ENCODE data around the gene URB1. TPM values are rescaled to one million over a fixed set of nuclear protein-coding genes. Genes with fewer than 3 reads are reported as not detected.

The URB1 gene
- total RNA-seq, 3 donors from 2014 or later, result 46.2 to 54.5 (median 53.7) TPM

DNA sequence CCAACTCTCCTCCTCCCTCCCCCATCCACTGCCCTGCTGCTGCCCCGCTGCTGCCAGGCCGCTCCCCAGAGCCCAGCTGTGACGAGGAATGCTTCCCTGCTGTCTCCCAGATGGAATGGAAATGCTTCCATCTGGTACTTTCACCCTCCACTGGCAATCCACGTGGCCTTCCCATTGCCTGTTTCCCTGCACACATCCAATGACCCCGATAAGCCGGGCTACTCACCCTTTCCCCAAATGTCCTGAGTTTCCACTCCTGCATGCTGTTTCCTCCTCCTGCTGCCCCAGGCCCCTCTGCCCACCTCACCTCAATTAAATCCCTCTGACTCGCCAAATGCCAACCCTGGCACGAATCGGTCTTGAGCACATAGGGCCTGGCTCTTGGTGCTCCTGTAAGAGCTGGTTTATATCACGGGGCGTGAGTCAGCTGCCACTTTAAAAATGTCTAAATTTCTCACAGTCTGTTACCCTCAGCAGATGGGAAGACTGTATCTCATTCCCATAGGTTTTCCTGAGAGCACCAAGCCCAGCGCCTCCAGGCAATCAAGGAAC is 57.8 kb downstream of the URB1 start:
- H3K27me3 Mint-ChIP-seq (ENCODE audit: low read depth), result no peaks in the 10 kb centered on the region
- peaks cover 78% of the 10 kb centered on the region for H3K36me3 Mint-ChIP-seq (ENCODE audit: insufficient read depth)
- H3K4me1 Mint-ChIP-seq (ENCODE audit: low read depth), result no peaks in the 10 kb centered on the region
- ATAC-seq (no peak), DNase-seq (no peak)
- no peaks in the 10 kb centered on the region for H3K9me3 Mint-ChIP-seq
- H3K4me3 Mint-ChIP-seq, result no peak overlapping the region

DNA sequence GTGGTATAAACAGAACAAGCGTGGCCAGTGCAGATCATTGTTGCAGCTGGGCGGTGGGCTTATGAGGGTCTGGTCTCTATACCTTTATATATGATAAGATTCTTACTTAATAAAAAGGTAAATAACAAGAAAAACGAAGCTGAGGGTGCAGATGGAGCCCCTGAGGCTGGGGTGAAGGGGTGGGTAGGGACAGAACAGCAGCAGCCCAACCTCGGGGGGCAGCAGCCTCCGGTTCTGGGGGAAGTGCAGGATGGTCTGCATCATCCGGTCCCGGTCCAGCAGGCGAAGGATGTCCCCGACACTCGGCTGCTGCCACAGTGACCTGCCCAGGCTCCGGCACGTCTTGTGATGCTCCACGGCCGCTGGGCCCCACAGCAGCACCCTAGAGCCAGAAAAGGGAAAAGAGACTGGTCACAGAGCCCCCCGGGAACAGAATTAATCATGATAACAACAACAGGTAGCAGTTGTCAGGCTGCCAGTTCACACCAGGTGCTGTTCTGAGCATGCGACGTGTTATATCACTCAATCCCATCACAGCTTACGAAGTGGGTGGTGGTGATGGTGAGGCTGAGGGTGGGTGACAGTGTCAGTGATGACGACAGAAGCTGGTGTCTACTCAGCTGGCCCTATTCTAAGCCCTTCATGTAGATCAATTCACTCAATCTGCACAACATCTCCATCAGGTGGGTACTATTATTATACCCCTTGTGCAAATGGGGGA is 58.7 kb downstream of the URB1 start:
- Mint-ChIP-seq H3K36me3 (ENCODE audit: insufficient read depth) (peaks cover 81% of the 10 kb centered on the region), H3K4me1 (ENCODE audit: low read depth) (no peaks in the 10 kb centered on the region), H3K4me3 (no peak overlapping the region), H3K27me3 (ENCODE audit: low read depth) (no peaks in the 10 kb centered on the region), H3K9me3 (no peaks in the 10 kb centered on the region)
- no peak for DNase-seq
- no peak for ATAC-seq

DNA sequence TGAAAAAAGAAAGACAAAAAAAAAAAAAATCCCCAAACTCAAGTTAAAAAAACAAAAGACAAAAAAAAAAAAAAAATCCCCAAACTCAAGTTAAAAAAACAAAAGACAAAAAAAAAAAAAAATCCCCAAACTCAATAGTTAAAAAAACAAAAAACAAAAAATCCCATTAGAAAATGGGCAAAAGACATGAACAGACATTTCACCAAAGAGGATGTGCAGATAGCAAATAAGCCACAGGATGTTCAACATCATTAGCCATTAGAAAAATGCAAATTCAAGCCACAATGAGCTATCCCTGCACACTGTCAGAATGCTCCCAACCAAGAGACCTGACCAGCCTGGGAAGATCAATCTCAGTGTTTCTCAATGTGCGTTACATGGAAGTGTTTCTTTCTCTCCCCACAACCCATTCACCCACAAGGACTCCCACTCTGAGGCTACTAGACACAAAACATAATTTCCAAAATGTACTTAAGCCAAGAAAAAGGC is 60.3 kb downstream of the URB1 start:
- H3K9me3 Mint-ChIP-seq, result no peaks in the 10 kb centered on the region
- ATAC-seq (no peak), DNase-seq (no peak)
- peaks cover 75% of the 10 kb centered on the region for H3K36me3 Mint-ChIP-seq (ENCODE audit: insufficient read depth)
- no peaks in the 10 kb centered on the region for H3K27me3 Mint-ChIP-seq (ENCODE audit: low read depth)
- H3K4me1 Mint-ChIP-seq (ENCODE audit: low read depth), result no peaks in the 10 kb centered on the region
- H3K4me3 Mint-ChIP-seq, result no peak overlapping the region

DNA sequence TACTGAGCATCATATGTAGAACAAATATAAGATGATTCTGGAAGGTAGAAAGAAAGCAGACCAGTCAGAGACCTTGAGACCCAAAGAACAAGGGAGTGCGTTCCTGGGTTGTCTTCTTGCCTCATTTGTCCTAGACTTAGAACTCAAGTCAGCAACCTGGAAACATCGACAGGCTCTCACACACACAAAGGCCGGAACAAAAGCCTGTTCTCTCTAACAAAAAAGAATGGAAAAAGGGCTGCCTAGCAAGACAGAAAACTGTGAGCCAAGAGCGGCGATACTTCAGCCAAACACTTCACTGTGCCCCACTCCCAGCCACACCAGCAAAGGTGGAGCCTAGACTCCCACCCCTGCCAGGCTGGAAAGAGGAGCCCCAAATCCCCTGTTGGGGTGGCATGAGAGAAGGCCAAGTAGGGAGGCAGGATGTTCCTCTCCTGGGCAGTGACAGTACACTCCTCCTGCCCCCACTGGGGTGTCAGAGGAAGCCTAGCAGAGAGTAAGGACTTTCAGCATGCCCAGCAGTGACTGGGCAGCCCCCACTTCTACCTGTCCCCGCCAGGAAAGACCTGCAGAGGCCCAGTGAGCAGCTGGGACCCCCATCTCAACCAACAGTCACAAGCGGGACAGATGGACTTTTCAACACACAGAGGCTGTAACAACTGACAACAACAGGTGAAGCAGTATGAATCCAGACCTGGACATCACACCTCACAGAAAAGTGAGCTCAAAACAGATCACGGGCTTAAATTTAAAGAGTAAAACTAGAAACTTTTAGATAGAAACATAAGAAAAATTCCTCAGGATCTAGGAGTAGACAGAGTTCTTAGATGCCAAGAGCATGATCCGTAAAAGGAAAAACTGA is 61.1 kb downstream of the URB1 start:
- peaks cover 75% of the 10 kb centered on the region for H3K36me3 Mint-ChIP-seq (ENCODE audit: insufficient read depth)
- no peaks in the 10 kb centered on the region for H3K9me3 Mint-ChIP-seq
- H3K4me1 Mint-ChIP-seq (ENCODE audit: low read depth), result no peaks in the 10 kb centered on the region
- no peaks in the 10 kb centered on the region for H3K27me3 Mint-ChIP-seq (ENCODE audit: low read depth)
- H3K4me3 Mint-ChIP-seq, result no peak overlapping the region
- ATAC-seq, result no peak
- DNase-seq, result no peak

DNA sequence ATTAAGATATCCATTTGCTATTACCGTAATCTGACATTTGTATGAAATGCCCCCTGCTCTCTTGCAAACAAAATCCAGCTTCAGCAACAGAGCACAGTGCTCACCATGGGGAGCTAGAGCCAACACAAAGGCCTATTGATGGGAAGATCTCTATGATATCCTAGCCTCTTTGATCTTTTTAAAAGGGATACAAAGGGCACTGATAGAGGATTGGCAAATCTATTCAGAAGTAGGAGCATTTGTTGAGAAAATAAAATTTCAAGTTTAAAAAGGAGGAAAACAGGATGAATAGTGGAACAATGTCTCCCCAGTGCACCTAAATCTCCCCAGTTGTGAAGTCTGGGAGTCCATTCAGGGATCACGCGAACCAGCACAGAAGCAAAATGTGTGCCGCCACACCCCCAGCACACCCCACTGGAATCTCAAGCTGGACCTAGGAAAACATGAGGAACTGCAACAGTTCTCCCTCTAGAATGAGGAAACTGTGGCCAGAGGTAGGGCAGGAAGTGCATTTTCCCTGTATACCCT is 62.0 kb downstream of the URB1 start:
- no peaks in the 10 kb centered on the region for H3K4me1 Mint-ChIP-seq (ENCODE audit: low read depth)
- H3K27me3 Mint-ChIP-seq (ENCODE audit: low read depth), result no peaks in the 10 kb centered on the region
- no peak overlapping the region for H3K4me3 Mint-ChIP-seq

DNA sequence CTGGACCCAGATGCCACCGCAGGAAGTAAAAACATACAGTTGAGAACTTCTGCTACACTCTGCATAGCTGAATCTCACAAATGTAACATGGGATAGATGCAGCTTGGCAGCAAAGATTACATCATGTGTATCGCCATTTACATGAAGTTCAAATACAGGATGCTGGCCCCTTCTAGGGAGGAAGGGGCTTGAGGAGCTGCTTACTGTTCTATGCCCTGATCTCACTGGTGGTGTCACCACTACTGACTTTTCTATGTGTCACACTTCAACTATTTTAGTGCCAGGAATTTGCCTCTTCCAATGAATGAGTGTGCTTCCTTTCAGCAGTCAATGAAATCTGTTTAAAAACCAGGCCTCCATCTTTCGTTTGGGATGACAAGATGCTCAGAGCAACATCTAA is 63.0 kb downstream of the URB1 start:
- Mint-ChIP-seq H3K36me3 (ENCODE audit: insufficient read depth) (peaks cover 72% of the 10 kb centered on the region), H3K4me1 (ENCODE audit: low read depth) (no peaks in the 10 kb centered on the region), H3K9me3 (no peaks in the 10 kb centered on the region), H3K4me3 (no peak overlapping the region), H3K27me3 (ENCODE audit: low read depth) (no peaks in the 10 kb centered on the region)
- no peak for DNase-seq
- ATAC-seq, result no peak

More for the DNA sequence above, 62.0 kb downstream of the URB1 start:
- DNase-seq (no peak), ATAC-seq (no peak)
- Mint-ChIP-seq H3K36me3 (ENCODE audit: insufficient read depth) (peaks cover 74% of the 10 kb centered on the region), H3K9me3 (no peaks in the 10 kb centered on the region)

DNA sequence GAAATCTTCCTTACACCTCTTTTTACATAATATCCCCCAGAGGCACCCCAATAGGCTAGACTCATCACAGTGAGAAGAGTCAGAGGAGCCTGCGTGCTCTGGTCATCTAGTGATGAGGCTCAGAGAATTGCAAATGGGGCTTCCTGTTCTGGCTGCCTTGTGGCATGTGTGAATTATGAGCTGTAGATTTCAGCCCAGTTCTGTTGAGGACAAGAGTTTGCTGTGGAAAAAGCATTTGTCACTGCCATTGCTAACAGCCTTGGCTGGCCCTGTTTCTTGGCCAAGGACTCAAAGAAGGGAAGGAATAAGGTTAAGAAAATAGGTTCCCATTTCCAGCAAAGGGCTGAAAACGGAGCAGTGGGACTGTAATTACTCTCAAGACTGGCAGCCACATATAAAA is 63.5 kb downstream of the URB1 start:
- H3K4me1 Mint-ChIP-seq (ENCODE audit: low read depth), result no peaks in the 10 kb centered on the region
- ATAC-seq (no peak), DNase-seq (no peak)
- H3K27me3 Mint-ChIP-seq (ENCODE audit: low read depth), result no peaks in the 10 kb centered on the region
- H3K9me3 Mint-ChIP-seq, result no peaks in the 10 kb centered on the region
- no peak overlapping the region for H3K4me3 Mint-ChIP-seq
- H3K36me3 Mint-ChIP-seq (ENCODE audit: insufficient read depth), result peaks cover 71% of the 10 kb centered on the region

DNA sequence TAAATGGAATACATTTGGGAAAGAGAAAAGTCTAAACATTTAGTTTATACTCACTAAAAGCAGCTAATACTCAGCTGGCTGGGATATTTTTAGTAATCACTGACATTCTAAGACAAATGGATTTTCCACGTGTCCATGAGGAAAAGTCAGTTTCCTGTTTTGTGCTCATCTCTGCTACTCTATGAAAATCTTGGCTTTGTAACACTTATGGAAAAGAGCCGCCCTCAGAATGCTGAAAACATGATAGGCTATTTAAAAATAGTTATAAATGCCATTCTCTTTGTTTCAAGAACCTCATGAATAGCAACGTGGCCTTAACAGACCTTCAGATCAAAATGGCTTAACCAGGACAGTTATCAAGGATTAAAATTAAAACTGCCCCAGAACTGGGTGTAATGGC is 64.2 kb downstream of the URB1 start:
- Mint-ChIP-seq H3K4me1 (ENCODE audit: low read depth) (no peaks in the 10 kb centered on the region), H3K9me3 (no peaks in the 10 kb centered on the region), H3K27me3 (ENCODE audit: low read depth) (no peaks in the 10 kb centered on the region), H3K36me3 (ENCODE audit: insufficient read depth) (peaks cover 71% of the 10 kb centered on the region), H3K4me3 (no peak overlapping the region)
- DNase-seq (no peak), ATAC-seq (no peak)

DNA sequence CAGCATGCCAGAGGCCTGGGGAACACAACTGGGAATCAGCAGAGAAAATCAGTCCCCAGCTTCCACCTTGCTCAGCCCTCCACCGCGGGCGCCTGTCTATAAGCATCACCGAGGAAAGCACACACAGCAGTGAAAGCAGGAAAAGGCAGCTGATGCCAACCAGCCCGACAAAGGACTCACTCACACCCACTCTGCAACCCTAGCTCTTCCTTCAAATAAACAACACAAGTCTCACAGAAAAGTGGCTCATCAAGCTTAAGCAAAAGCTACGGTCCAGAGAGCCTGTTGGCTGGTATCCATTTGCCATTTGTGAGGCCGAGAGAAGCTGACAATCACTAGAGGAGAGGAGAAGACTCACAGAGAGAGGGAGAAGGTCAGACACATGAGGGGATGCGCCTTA is 67.1 kb downstream of the URB1 start:
- no peak for ATAC-seq
- peaks cover 64% of the 10 kb centered on the region for H3K36me3 Mint-ChIP-seq (ENCODE audit: insufficient read depth)
- H3K4me3 Mint-ChIP-seq, result no peak overlapping the region
- no peak for DNase-seq
- no peaks in the 10 kb centered on the region for H3K4me1 Mint-ChIP-seq (ENCODE audit: low read depth)
- no peaks in the 10 kb centered on the region for H3K27me3 Mint-ChIP-seq (ENCODE audit: low read depth)
- no peaks in the 10 kb centered on the region for H3K9me3 Mint-ChIP-seq

DNA sequence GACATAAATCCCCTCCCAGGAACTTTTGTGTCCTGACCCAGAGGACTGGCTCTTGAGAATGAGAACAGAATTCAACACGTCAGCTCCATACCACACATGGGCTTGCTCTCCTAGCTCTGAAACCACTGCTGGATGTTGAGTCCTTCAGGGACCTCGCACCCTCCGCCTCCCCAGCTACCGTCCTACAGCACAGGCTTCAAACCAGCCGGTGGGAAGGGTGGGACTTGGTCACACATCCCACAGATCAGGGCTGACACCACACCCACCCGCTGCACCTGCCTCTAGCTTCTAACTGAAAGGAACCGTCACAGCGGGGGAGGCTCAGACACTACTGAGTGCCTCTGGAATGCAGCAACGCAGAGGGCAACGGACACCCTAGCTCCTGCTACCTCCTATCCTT is 70.1 kb downstream of the URB1 start:
- Mint-ChIP-seq H3K4me3 (no peak overlapping the region), H3K9me3 (no peaks in the 10 kb centered on the region)
- no peak for ATAC-seq

DNA sequence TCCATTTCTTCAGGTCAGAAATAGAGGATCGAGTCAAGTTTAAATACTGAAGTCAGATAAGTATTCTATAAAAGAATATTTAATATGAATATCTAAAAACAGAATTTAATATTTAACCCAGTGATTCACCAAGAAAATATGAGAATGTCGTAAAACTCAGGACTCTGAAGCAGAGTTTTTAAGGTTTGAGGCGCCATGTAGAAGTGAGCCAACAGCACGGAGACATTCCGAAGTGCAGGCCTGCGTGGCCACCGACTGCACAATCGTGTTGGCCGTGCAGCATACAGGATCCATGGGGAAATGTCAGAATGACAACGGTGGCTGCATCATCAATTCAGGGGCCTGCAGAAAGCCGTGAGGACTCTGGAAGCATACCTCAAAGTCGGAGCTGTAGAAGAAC is 70.7 kb downstream of the URB1 start:
- H3K36me3 Mint-ChIP-seq (ENCODE audit: insufficient read depth), result peaks cover 68% of the 10 kb centered on the region

More for the DNA sequence above, 70.1 kb downstream of the URB1 start:
- Mint-ChIP-seq H3K27me3 (ENCODE audit: low read depth) (no peaks in the 10 kb centered on the region), H3K36me3 (ENCODE audit: insufficient read depth) (peaks cover 68% of the 10 kb centered on the region), H3K4me1 (ENCODE audit: low read depth) (no peaks in the 10 kb centered on the region)
- no peak for DNase-seq

DNA sequence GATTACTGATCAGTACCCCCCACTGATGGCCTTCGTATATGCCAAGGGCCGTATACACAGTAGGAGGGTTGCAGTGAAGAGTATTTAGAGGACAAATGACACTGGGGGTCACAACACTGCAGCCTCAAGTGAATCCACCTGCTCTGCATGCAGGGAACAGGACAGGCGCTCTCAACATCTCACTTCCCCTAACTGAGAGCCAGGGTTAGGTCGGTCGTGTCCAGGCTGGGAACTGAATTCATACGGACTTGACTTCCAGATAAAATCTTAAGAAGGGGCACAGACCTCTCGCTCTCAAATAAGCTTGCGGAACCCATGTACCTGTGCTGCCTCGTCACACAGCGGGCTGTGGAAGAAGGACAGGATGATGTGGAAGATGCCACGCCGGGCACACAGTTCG is 71.3 kb downstream of the URB1 start:
- peaks cover 65% of the 10 kb centered on the region for H3K36me3 Mint-ChIP-seq (ENCODE audit: insufficient read depth)
- no peaks in the 10 kb centered on the region for H3K27me3 Mint-ChIP-seq (ENCODE audit: low read depth)
- H3K9me3 Mint-ChIP-seq, result no peaks in the 10 kb centered on the region
- ATAC-seq (no peak), DNase-seq (no peak)
- no peak overlapping the region for H3K4me3 Mint-ChIP-seq
- no peaks in the 10 kb centered on the region for H3K4me1 Mint-ChIP-seq (ENCODE audit: low read depth)

More for the DNA sequence above, 70.7 kb downstream of the URB1 start:
- ATAC-seq (no peak), DNase-seq (no peak)
- H3K4me3 Mint-ChIP-seq, result no peak overlapping the region
- no peaks in the 10 kb centered on the region for H3K4me1 Mint-ChIP-seq (ENCODE audit: low read depth)
- H3K27me3 Mint-ChIP-seq (ENCODE audit: low read depth), result no peaks in the 10 kb centered on the region
- H3K9me3 Mint-ChIP-seq, result no peaks in the 10 kb centered on the region

DNA sequence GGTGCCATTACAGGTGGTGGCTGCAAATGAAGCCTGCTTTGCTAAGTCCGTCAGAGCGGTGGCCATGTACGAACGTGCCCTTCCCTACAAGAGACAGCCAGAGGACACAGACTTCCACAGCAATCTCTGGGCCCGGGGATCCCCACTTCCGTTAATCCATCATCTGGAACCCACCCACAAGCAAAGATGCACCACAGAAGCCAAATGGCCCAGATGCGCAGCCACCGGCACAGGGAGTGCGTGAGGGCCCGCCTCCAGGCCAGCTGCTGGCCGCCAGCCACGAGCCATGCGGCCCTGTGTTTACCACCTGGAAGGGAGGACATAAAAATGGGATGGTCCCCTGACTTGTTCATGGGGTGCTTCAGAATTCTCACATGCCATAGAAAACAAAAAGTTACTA is 72.1 kb downstream of the URB1 start:
- no peaks in the 10 kb centered on the region for H3K27me3 Mint-ChIP-seq (ENCODE audit: low read depth)
- H3K4me3 Mint-ChIP-seq, result no peak overlapping the region
- DNase-seq (no peak), ATAC-seq (no peak)
- H3K4me1 Mint-ChIP-seq (ENCODE audit: low read depth), result no peaks in the 10 kb centered on the region
- peaks cover 65% of the 10 kb centered on the region for H3K36me3 Mint-ChIP-seq (ENCODE audit: insufficient read depth)
- no peaks in the 10 kb centered on the region for H3K9me3 Mint-ChIP-seq

DNA sequence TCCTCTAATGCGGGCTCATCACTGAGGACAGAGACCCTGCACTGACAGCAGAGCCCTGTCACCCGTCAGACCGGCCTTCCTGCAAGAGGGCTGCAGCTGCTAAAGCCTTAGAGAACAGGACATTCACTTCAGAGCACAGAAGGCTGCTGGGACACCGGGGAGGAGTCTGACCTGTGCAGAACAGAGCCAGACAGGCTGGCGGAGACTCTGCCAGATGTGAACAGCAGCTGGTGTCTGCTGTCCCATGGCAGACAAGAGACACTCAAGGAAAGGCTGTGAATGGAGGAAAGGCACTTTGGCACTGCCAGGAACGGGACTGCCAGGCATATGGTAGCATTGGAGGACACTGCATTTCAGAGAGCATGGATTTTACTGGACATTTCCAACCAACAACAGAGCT is 72.8 kb downstream of the URB1 start:
- Mint-ChIP-seq H3K9me3 (no peaks in the 10 kb centered on the region), H3K4me1 (ENCODE audit: low read depth) (no peaks in the 10 kb centered on the region), H3K4me3 (no peak overlapping the region), H3K27me3 (ENCODE audit: low read depth) (no peaks in the 10 kb centered on the region), H3K36me3 (ENCODE audit: insufficient read depth) (peaks cover 62% of the 10 kb centered on the region)
- ATAC-seq (no peak), DNase-seq (no peak)
